IPS DF 4.7 (cell line): ENCODE results near the gene SDK1.

Experiments used
- DNase-seq: peaks from one replicate; pipeline ENCODE4 v3.0.0-alpha.2; 2013; ENCODE audit warnings: low spot score; ENCODE audit errors: extremely low read depth

SDK1 gene, protein sequence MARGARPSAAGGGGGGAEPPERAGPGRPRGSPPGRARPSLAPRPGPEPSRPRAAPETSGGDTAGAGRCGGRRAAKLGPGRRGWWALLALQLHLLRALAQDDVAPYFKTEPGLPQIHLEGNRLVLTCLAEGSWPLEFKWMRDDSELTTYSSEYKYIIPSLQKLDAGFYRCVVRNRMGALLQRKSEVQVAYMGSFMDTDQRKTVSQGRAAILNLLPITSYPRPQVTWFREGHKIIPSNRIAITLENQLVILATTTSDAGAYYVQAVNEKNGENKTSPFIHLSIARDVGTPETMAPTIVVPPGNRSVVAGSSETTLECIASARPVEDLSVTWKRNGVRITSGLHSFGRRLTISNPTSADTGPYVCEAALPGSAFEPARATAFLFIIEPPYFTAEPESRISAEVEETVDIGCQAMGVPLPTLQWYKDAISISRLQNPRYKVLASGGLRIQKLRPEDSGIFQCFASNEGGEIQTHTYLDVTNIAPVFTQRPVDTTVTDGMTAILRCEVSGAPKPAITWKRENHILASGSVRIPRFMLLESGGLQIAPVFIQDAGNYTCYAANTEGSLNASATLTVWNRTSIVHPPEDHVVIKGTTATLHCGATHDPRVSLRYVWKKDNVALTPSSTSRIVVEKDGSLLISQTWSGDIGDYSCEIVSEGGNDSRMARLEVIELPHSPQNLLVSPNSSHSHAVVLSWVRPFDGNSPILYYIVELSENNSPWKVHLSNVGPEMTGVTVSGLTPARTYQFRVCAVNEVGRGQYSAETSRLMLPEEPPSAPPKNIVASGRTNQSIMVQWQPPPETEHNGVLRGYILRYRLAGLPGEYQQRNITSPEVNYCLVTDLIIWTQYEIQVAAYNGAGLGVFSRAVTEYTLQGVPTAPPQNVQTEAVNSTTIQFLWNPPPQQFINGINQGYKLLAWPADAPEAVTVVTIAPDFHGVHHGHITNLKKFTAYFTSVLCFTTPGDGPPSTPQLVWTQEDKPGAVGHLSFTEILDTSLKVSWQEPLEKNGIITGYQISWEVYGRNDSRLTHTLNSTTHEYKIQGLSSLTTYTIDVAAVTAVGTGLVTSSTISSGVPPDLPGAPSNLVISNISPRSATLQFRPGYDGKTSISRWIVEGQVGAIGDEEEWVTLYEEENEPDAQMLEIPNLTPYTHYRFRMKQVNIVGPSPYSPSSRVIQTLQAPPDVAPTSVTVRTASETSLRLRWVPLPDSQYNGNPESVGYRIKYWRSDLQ (N-terminal part only)

DNA sequence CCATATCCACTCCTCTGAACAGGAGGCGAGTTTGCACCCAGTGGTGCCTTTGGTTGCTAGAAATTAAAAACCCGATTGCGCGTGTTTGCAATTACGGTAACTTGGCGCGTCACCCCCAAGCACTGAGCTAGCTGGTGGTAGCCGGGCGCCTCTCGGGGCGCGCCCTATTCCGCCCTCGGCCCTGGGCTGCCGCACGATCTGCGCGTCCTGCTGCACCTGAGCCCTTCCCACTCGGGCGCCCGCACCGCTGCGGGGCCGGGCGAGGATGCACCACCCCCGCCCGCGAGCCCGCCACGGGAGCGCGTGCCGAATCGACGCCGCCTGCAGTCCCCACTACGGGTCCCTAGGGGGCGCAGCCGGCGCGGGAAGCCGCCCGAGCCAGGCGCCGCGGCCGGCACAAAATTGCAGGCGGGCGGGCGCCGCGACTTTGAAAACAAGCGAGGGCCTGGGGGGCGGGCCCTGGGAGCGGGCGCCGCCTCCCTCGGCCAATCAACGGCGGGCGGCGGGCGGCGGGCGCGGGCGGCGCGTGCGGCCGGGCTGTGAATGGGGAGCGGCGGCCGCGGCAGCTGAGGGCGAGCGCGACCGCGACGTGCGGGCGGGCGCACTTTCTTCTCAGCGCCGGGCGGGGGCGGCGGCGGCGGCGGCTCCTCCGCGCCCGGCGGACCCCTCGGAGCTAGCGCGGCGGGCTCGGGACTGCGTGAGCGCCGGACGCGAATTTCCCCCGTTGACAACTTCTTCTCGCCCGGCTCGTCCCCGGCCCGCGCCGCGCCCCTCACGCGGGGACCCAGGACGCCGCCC is at the start of gene SDK1:
Gene SDK1, plus strand, starts transcription at position 602 of the 798 bp plus-strand sequence. CDS start 335 bp downstream, outside the sequence.
- no peak for DNase-seq

DNA sequence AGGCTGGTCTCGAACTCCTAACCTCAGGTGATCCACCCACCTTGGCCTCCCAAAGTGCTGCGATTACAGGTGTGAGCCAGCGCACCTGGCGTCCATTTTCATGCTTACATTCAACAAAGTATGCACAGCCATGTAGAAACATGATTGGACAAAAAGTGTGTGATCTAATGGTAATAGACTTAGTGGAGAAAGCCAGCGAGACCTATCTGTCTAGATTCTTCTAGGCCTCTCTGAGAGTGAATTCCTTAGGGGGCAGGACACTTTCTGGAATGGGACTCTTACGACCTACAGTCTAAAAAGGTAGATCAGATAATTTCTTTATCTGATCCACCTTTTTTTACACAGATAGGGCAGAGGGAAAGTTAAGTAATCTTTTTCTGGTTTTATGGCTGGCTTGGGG is 46.3 kb upstream of the SDK1 start:
- DNase-seq: no peak

DNA sequence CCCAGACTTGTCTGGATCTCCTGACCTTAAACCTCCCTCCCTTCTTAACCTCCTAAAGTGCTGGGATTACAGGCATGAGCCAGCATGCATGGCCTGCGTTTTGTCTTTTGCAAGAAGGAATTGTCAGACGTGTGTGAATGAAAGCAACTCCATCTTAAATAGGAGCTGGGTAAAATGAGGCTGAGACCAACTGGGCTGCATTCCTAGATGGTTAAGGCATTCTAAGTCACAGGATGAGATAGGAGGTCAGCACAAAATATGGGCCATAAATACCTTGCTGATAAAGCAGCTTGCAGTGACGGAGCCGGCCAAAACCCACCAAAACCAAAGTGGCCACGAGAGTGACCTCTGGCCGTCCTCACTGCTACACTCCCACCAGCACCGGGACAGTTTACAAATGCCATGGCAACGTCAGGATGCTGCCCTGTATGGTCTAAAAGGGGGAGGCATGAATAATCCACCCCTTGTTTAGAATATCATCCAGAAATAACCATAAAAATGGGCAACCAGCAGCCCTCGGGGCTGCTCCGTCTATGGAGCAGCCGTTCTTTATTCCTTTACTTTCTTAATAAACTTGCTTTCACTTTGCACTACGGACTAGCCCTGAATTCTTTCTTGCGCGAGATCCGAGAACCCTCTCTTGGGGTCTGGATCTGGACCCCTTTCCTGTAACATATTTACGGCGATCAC is 41.2 kb upstream of the SDK1 start:
- no peak for DNase-seq

DNA sequence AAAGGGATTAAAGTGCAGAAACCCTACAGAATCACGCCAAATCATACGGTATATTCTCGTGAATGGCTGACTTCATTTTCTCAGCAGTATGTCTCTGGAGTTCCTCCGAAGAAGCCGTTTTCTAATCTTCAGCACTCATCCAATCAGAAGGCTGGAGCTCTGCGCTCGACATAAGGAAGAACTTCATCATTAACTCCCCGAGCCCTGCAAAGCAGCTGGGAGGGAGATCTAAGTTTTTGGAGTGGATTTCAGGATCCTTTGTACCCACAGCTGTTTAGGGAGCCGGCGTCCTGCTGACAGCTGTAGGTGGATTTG is 40.7 kb upstream of the SDK1 start:
- DNase-seq: no peak

DNA sequence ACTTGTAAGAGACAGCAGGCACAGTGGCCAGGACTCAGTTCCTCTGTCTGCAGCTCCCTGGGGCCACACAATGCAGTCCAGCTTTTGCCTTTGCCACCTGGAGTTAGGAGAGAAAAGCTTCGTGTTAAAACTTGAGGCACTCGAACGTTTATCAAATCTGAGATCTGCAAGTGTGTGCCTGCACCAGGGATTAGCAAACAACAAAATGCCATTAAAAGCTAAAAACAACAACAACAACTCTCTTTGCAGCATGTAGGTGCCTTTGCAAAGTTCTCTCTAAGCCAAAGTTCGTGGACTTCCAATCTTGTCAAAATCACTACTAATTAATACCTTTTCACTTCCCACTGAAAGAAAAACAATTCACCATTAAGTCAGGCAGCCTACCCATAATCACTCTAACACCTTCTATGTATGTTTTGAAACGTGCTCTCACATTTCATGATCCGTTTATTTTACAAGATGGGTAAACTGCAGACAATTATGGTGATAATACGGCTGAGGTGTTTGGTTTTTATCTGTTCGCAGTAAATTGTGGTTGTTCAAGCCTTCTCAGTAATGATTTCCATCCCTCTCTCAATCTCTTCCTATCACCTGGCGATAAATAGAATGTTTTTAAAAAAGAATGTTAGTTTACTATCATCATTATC is 36.2 kb upstream of the SDK1 start:
- DNase-seq: no peak

DNA sequence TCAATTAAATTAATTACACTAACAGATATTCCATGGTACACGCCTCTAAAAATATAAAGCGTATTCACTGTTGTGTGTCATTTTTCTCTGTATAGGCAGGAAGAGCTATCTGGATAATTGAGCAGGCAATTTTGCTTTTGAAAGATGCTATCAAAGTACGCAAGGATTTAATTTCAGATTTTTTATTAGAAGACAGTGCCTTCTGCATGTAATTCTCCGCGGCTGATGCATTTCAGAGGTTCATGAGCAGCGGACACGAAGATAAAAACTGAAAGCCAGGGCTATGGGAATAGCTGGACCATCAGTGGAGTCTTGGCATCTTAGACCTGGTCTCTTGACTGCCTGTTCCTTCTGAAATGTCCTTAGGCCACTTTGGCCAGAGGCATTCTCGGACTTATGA is 35.7 kb upstream of the SDK1 start:
- DNase-seq: no peak

DNA sequence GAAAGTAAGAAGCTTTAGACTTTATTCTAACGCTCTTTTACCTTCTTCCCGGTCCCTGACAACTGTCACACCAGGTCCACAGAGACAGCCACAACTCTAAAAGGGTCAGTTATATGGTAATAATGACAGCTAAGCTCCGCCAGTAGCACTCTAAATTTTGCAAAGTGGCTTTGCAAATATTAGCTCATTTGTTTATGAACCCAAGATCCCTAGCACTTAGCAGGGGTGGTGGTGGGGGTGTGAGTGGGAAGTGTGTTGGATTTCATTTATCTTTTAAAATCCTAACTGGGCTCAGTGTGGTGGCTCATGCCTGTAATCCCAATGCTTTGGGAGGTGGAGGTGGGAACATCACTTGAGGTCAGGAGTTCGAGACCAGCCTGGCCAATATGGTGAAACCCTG is 34.8 kb upstream of the SDK1 start:
- DNase-seq: no peak

DNA sequence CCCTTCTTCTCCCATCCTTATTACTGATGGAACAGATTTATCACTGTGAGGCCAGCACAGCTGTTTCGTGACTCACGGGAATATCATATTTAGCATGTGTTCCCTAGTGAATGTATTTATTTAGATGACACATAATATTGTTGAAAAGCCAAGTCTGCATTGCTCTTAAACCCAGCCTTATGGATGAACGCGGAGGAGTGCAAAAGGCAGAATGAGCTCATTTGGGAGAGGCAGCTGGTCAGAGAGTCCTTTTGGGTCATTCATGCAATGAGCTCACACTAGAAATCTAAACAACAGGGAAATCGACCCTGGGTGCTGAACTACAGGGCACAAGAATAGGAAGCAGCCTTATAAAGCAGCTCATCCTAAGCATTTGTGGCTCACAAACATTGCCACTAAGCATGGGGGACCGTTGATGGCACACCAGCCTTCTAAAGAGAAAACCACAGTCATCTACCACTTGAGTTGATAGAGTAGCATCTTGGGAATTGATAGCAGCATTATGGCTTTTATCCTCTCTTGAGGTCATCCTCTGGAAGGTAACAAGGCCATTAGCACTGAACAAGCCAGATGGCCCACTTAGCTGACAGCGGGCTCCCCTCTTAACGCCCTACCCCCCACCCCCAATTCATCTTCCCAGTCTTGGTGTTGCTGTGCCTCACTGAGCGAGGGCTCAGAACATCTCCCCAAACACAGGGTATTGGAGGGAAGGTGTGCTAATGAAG is 32.9 kb upstream of the SDK1 start:
- DNase-seq: no peak

DNA sequence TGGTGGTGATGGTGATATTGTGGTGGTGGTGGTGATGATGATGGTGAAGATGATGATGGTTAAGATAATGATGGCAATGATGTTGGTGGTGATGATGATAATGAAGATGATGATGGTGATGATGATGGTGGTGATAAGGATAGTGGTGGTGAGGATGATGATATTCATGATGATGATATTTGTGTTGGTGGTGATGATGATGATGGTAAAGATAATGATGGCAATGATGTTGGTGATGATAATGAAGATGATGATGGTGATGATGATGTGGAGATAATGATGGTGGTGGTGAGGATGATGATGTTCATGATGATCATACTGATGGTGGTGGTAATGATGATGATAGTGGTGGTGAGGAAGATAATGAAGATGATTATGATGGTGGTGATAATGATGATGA is 30.7 kb upstream of the SDK1 start:
- no peak for DNase-seq

DNA sequence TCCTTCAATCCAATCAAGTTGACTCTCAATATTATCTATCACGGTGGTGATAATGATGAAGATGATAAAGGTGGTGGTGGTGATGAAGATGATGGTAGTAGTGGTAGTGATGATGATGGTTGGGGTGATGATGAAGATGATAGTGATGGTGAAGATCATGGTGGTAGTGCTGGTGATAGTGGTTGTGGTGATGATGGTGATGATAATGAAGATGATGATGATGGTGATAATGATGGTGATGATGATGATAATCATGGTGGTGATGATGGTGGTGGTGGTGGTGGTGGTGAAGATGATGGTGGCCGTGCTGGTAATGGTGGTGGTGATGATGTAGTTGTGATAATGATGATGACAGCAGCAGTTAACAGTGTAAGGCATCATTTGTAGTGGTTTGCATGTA is 29.8 kb upstream of the SDK1 start:
- no peak for DNase-seq

DNA sequence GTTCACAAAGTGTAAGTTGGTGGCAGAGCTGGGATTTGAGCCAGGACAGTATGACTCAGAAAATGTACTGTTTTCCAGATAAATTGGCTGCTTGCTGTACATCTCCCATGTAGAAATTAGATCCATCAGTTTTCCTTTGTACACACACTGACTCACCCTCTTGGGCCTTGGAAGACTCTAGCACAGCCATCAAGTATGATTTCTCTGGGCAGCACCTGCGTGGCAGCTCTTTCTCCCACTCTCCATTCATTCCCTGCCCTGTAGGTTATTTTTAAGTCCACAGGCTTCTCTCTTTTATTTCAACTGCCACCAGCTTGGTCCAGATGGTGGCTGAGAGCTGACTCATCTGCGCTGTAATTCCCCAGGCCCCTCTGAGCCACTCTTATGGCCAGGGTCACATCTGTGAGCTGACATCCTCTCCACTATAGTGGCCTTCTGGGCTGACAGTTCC is 28.3 kb upstream of the SDK1 start:
- no peak for DNase-seq

DNA sequence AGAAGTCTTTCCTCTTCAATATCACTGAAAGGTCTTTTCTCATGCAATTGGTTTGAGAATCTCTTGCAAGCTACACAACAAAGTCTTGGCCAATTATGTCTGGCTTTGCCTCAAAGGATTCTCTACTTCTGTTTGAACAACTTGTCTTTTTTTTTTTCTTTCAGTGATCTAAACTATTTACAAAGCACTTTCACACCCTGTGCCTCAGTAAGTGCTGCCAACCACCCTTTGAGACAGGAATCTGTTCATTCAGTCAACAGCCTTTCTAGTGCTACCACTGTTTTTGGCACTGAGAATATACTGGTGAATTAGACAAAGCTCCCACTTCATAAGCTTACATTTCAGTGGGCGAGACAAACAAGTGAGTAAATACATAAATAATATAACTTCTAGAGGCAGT is 26.9 kb upstream of the SDK1 start:
- DNase-seq: no peak

DNA sequence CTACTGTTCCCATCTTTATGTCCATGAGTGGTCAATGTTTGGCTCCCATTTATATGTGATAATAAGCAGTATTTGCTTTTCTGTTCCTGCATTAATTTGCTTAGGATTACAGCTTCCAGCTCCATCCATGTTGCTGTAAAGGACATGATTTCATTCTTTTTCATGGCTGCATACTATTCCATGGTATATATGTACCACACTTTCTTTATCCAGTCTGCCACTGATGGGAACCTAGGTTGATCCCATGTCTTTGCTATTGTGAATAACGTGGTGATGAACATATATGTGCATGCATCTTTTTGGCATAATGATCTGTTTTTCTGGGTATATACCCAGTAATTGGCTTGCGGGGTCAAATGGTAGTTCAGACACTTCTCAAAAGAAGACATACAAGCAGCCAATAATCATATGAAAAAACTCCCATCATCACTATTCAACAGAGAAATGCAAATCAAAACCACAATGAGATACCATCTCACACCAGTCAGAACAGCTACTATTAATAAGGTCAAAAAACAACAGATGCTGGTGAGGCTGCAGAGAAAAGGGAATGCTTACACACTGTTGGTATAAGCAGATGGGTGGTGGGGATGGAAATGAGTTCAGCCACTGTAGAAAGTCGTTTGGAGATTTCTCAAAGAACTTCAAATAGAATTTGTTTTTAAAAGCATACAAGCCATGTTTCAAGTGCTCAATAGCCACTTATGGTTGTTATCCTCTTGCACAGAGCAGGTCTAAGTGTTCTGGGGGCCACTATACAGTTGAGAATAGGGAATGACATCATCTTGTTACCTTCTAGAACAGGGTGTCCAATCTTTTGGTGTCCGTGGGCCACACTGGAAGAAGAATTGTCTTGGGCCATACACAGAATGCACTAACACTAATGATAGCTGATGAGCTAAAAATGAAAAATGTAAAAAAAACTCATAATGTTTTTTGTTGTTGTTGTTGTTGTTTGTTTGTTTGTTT is 23.2 kb upstream of the SDK1 start:
- no peak for DNase-seq

DNA sequence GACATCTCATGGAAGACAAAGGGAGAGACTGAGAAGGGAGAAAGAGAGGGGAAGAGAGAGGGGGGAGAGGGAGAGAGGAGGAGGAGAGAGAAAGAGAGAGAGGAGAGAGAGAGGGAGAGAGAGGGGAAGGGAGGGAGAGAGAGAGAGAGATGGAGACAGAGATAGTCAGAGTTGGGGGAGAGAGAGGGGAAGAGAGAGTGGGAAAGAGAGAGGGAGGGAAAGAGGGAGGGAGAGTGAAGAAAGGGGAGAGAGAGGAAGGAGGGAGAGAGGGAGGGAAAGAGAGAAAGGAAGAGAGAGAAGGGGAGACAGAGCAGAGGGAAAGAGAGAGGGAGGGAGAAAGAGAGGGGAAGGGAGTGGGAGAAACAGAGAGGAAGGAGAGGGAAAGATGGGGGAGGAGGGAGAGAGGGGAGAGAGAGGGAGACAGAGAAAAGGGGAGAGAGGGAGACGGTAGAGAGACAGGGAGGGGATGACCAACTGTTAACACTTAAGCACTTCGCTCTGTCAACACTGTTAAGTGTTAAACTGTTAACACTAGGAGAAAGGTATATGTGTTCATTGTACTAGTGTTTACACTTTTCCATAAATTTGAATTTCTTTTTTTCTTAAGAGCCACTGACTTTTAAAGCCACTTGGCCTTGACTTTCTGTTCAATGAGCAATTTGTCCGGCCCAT is 21.8 kb upstream of the SDK1 start:
- no peak for DNase-seq

DNA sequence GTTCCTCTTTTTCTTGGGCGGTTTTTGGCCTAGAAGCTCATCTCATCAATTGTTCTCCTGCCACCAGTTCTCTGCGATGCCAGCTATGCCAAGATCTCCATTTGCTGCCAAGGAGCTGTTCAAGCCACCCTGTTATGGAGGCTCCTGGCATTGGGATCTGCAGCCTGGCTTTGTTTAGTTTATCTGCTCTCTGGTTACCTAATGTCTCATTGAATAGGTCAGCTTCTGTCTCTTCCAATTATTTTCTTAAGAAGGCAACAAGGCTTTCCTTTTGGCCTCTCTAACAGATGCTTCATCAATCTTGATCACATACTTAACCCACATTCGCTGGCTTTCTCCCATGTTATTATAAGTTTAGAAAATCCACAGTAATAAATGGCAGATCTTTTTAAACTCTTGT is 20.6 kb upstream of the SDK1 start:
- no peak for DNase-seq

DNA sequence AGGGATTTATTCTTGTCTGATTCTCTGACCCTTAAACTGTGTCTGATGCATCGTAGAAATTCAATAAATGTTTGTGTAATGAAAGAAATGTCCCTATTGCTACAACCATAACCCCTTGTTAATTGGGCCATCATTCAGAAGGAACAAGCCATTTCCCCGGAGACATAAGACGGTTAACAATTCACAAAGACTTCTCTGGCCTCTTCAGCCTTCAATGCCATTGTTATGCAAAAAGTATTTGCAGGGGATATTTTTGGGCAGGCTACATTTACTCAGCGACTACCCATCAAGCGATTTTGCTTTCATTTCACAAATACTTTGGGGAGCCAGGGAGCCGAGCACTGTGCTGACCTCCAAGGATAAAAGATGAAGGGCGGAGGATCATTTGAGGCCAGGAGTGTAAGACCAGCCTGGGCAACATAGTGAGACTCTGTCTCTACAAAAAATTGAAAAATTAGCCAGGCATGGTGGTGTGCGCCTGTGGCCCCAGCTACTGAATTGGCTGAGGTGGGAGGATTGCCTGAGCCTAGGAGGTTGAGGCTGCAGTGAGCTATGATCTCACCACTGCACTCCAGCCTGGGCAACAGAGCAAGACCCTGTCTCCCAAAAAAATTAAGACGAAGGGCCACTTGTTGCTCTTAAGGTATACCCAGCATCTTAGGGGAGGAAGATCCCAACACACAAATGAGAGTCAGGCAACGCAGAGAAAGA is 20.0 kb upstream of the SDK1 start:
- DNase-seq: no peak

DNA sequence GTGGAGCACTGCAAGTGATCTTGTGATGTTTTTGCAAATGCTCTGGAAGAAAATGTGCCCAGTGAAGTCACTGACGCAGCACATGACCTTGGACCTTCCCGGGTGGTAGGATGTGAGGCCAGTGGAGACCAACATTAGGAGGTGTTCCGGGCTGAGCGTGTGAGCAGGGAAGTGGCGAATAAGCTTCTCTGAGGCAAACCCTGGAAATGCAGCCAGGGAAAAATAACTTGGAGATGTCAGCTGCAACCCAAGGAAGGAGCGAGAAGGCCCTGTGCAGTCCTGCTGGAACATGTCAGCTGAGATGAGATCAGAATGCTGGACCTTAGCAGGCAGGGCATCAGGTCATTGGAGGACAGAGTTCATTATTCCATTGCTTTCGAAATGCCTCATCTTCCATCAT is 18.6 kb upstream of the SDK1 start:
- DNase-seq: no peak
